Measurements from ENCODE around the gene ISCA1.

- TF ChIP-seq EP300 (IDR thresholded peaks at IDR 0.05; ENCODE audit: borderline replicate concordance in 1 of 2, low read depth in 2 of 2, low read length in 2 of 2) (no peak), RAD21 (IDR thresholded peaks at IDR 0.05 in 1 of 2, conservative IDR thresholded peaks at IDR 0.05 in 1 of 2; ENCODE audit: low read depth in 2 of 2, low read length in 2 of 2) (no peak), POLR2AphosphoS5 (IDR thresholded peaks at IDR 0.05; ENCODE audit: low read depth, low read length) (no peak), CTCF (IDR thresholded peaks at IDR 0.05; ENCODE audit: control extremely low read depth in 1 of 3, insufficient read depth in 1 of 3, low read depth in 1 of 3, low read length in 3 of 3) (no peak), TAF1 (IDR thresholded peaks at IDR 0.05; ENCODE audit: low read depth, low read length) (no peak), POLR2A (IDR thresholded peaks at IDR 0.05; ENCODE audit: control extremely low read depth in 1 of 2, low read depth in 2 of 2, low read length in 2 of 2) (no peak), RFX5 (IDR thresholded peaks at IDR 0.05; ENCODE audit: borderline replicate concordance, low read depth, low read length) (no peak), CREB1 (IDR thresholded peaks at IDR 0.05) (no peak)
Observed at GRCh38 chr9:86252870-86253269, 29.5 kb downstream of the ISCA1 start.

All from H1 (cell line).